ENCODE results near the gene TMEM179.

Gene TMEM179

GRCh38 chr14:104596927-104597351 lies 7.6 kb downstream of the TMEM179 start:
- H3K4me3 ChIP-seq (ENCODE audit: low read depth, low read length), result no peak overlapping the region
- TF ChIP-seq CTCF (IDR thresholded peaks at IDR 0.05; ENCODE audit: insufficient read depth, low read length, missing control alignments), result no peak
- DNase-seq (ENCODE audit: low read depth, low spot score), result no peak
- POLR2A ChIA-PET, result no interaction called here
- CTCF ChIA-PET, result no interaction called here

DNA sequence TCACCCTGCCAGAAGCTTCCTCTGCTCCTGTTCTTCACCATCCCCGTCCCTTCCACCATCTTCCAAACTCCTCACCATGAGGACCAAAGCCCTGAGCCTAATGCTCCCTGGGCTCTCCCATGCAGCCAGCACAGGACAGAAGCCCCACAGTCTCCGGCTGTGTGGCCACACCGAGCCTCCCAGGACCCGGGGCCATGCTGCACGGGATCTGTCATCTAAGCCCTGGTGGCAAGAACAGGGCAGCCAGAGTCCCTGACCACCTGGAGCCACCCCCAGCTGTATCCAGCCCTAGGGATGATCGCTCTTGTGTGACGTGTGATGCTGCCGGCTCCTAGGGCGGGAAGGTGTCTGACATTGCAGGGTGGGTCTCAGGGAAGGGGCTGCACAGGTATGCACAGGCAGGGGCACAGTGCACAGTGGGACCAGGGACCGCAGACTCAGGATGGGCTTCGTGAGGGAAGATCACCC lies 8.1 kb downstream of the TMEM179 start:
- no peak for DNase-seq (ENCODE audit: low read depth, low spot score)
- H3K4me3 ChIP-seq (ENCODE audit: low read depth, low read length), result no peak overlapping the region
- ChIA-PET CTCF (no interaction called here), POLR2A (no interaction called here)
- TF ChIP-seq CTCF (IDR thresholded peaks at IDR 0.05; ENCODE audit: insufficient read depth, low read length, missing control alignments), result no peak

DNA sequence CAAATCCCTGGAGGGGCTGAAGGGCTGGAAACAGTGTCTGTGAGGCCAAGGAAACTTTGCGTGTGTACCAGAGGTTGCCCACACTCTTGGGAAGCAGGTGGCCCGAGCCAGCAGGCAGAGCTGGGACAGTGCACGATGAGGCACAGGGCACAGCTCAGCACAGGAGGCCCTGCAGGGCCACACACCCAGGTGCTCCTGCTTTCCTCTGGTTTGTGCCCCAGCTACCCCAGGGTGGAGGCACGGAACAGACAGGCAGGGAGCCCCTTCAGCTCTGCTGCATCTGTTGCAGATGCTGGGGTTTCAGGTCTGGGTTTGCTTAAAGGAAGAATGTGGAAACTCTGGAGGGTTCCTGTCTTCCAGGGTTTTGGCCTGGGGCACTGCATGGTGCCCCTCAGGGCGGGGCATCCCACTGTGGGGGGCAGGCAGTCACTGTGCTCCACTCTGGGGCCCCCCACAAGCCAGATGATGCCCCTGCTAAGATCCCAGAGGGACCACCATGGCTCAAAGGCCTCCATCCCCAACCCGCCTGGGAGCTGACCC lies 8.6 kb downstream of the TMEM179 start:
- DNase-seq (ENCODE audit: low read depth, low spot score), result no peak
- ChIA-PET CTCF (no interaction called here), POLR2A (no interaction called here)
- H3K4me3 ChIP-seq (ENCODE audit: low read depth, low read length), result no peak overlapping the region
- no peak for TF ChIP-seq CTCF (IDR thresholded peaks at IDR 0.05; ENCODE audit: insufficient read depth, low read length, missing control alignments)

- DNase-seq (ENCODE audit: low read depth, low spot score), result no peak
- ChIA-PET POLR2A (no interaction called here), CTCF (no interaction called here)
These were observed 9.4 kb downstream of the TMEM179 start for GRCh38 chr14:104595116-104595675.

GRCh38 chr14:104594310-104595046 lies 10.1 kb downstream of the TMEM179 start:
- no peak for TF ChIP-seq CTCF (IDR thresholded peaks at IDR 0.05; ENCODE audit: insufficient read depth, low read length, missing control alignments)
- ChIA-PET POLR2A (no interaction called here), CTCF (no interaction called here)
- H3K4me3 ChIP-seq (ENCODE audit: low read depth, low read length), result no peak overlapping the region
- DNase-seq (ENCODE audit: low read depth, low spot score), result no peak

More at GRCh38 chr14:104595116-104595675, 9.4 kb downstream of the TMEM179 start:
- no peak overlapping the region for H3K4me3 ChIP-seq (ENCODE audit: low read depth, low read length)
- TF ChIP-seq CTCF (IDR thresholded peaks at IDR 0.05; ENCODE audit: insufficient read depth, low read length, missing control alignments), result no peak

- POLR2A ChIA-PET, result no interaction called here
- CTCF ChIA-PET, result no interaction called here
These were observed 10.8 kb downstream of the TMEM179 start for GRCh38 chr14:104593710-104594136.

More at GRCh38 chr14:104593710-104594136, 10.8 kb downstream of the TMEM179 start:
- no peak for DNase-seq (ENCODE audit: low read depth, low spot score)
- TF ChIP-seq CTCF (IDR thresholded peaks at IDR 0.05; ENCODE audit: insufficient read depth, low read length, missing control alignments), result no peak
- H3K4me3 ChIP-seq (ENCODE audit: low read depth, low read length), result no peak overlapping the region

All from AG04449 (cell line).